Measurements from ENCODE around the gene ADCY6. TPM values are rescaled to one million over a fixed set of nuclear protein-coding genes. Genes with fewer than 3 reads are reported as not detected.

ADCY6 gene
- total RNA-seq, 2 donors from 2014 or later, result 0.42 to 0.70 TPM

- H3K27me3 Mint-ChIP-seq, result peaks cover 61% of the 10 kb centered on the region
These were observed 2.0 kb downstream of the ADCY6 start for GRCh38 chr12:48786591-48787544.

GRCh38 chr12:48783432-48783831 is 5.5 kb downstream of the ADCY6 start:
- peaks cover 5% of the 10 kb centered on the region for H3K36me3 Mint-ChIP-seq (ENCODE audit: low read depth)
- ATAC-seq, result no peak
- DNase-seq, result no peak
- H3K9me3 ChIP-seq (ENCODE audit: control insufficient read depth, low read length, poor library complexity, severe bottlenecking), result no peaks in the 10 kb centered on the region
- H3K27ac Mint-ChIP-seq, result no peak overlapping the region
- H3K4me1 Mint-ChIP-seq, result peaks cover 6% of the 10 kb centered on the region
- no peak overlapping the region for H3K4me3 Mint-ChIP-seq
- peaks cover 44% of the 10 kb centered on the region for H3K27me3 Mint-ChIP-seq

More at GRCh38 chr12:48786591-48787544, 2.0 kb downstream of the ADCY6 start:
- DNase-seq (no peak), ATAC-seq (no peak)
- Mint-ChIP-seq H3K36me3 (ENCODE audit: low read depth) (peaks cover 5% of the 10 kb centered on the region), H3K4me1 (peaks cover 9% of the 10 kb centered on the region), H3K27ac (no peak overlapping the region), H3K4me3 (peak overlapping the region; percentile 41)
- H3K9me3 ChIP-seq (ENCODE audit: control insufficient read depth, low read length, poor library complexity, severe bottlenecking), result no peaks in the 10 kb centered on the region

GRCh38 chr12:48782457-48783395 is 6.2 kb downstream of the ADCY6 start:
- H3K36me3 Mint-ChIP-seq (ENCODE audit: low read depth), result peaks cover 3% of the 10 kb centered on the region
- ATAC-seq (no peak), DNase-seq (no peak)
- no peak overlapping the region for H3K4me3 Mint-ChIP-seq
- H3K4me1 Mint-ChIP-seq, result peaks cover 4% of the 10 kb centered on the region
- no peaks in the 10 kb centered on the region for H3K9me3 ChIP-seq (ENCODE audit: control insufficient read depth, low read length, poor library complexity, severe bottlenecking)
- H3K27me3 Mint-ChIP-seq, result peaks cover 39% of the 10 kb centered on the region
- H3K27ac Mint-ChIP-seq, result no peak overlapping the region

GRCh38 chr12:48781750-48782456 is 7.0 kb downstream of the ADCY6 start:
- ATAC-seq (no peak), DNase-seq (no peak)
- Mint-ChIP-seq H3K36me3 (ENCODE audit: low read depth) (peaks cover 2% of the 10 kb centered on the region), H3K27me3 (peaks cover 37% of the 10 kb centered on the region), H3K4me3 (no peak overlapping the region), H3K27ac (no peak overlapping the region), H3K4me1 (peaks cover 2% of the 10 kb centered on the region)
- no peaks in the 10 kb centered on the region for H3K9me3 ChIP-seq (ENCODE audit: control insufficient read depth, low read length, poor library complexity, severe bottlenecking)

GRCh38 chr12:48780381-48781025 is 8.4 kb downstream of the ADCY6 start:
- H3K27me3 Mint-ChIP-seq, result peaks cover 24% of the 10 kb centered on the region
- H3K36me3 Mint-ChIP-seq (ENCODE audit: low read depth), result peaks cover 2% of the 10 kb centered on the region
- ATAC-seq (no peak), DNase-seq (no peak)
- H3K27ac Mint-ChIP-seq, result no peak overlapping the region
- H3K9me3 ChIP-seq (ENCODE audit: control insufficient read depth, low read length, poor library complexity, severe bottlenecking), result no peaks in the 10 kb centered on the region
- peaks cover 2% of the 10 kb centered on the region for H3K4me1 Mint-ChIP-seq
- no peak overlapping the region for H3K4me3 Mint-ChIP-seq

- DNase-seq (no peak), ATAC-seq (no peak)
- peaks cover 2% of the 10 kb centered on the region for H3K4me1 Mint-ChIP-seq
These were observed 9.0 kb downstream of the ADCY6 start for GRCh38 chr12:48779869-48780268.

GRCh38 chr12:48777501-48778400 is 11.1 kb downstream of the ADCY6 start:
- H3K4me3 Mint-ChIP-seq, result no peak overlapping the region
- H3K4me1 Mint-ChIP-seq, result peaks cover 5% of the 10 kb centered on the region
- peak overlapping the region; percentile 74 for H3K27ac Mint-ChIP-seq
- ATAC-seq, result no peak
- no peak for DNase-seq
- H3K36me3 Mint-ChIP-seq (ENCODE audit: low read depth), result peaks cover 2% of the 10 kb centered on the region
- H3K9me3 ChIP-seq (ENCODE audit: control insufficient read depth, low read length, poor library complexity, severe bottlenecking), result no peaks in the 10 kb centered on the region
- H3K27me3 Mint-ChIP-seq, result peaks cover 29% of the 10 kb centered on the region

More at GRCh38 chr12:48779869-48780268, 9.0 kb downstream of the ADCY6 start:
- H3K27me3 Mint-ChIP-seq, result peaks cover 21% of the 10 kb centered on the region
- peaks cover 2% of the 10 kb centered on the region for H3K36me3 Mint-ChIP-seq (ENCODE audit: low read depth)
- no peak overlapping the region for H3K4me3 Mint-ChIP-seq
- no peaks in the 10 kb centered on the region for H3K9me3 ChIP-seq (ENCODE audit: control insufficient read depth, low read length, poor library complexity, severe bottlenecking)
- no peak overlapping the region for H3K27ac Mint-ChIP-seq

GRCh38 chr12:48776956-48777355 is 11.9 kb downstream of the ADCY6 start:
- no peaks in the 10 kb centered on the region for H3K9me3 ChIP-seq (ENCODE audit: control insufficient read depth, low read length, poor library complexity, severe bottlenecking)
- H3K27ac Mint-ChIP-seq, result peak overlapping the region; percentile 74
- peaks cover 22% of the 10 kb centered on the region for H3K27me3 Mint-ChIP-seq
- peaks cover 2% of the 10 kb centered on the region for H3K36me3 Mint-ChIP-seq (ENCODE audit: low read depth)
- no peak overlapping the region for H3K4me3 Mint-ChIP-seq
- DNase-seq, result no peak
- ATAC-seq, result no peak
- H3K4me1 Mint-ChIP-seq, result peaks cover 5% of the 10 kb centered on the region

GRCh38 chr12:48775991-48776649 is 12.8 kb downstream of the ADCY6 start:
- no peak for ATAC-seq
- peaks cover 29% of the 10 kb centered on the region for H3K27me3 Mint-ChIP-seq

GRCh38 chr12:48775299-48775698 is 13.6 kb downstream of the ADCY6 start:
- H3K36me3 Mint-ChIP-seq (ENCODE audit: low read depth), result peaks cover 9% of the 10 kb centered on the region
- no peaks in the 10 kb centered on the region for H3K9me3 ChIP-seq (ENCODE audit: control insufficient read depth, low read length, poor library complexity, severe bottlenecking)
- DNase-seq, result no peak
- ATAC-seq, result no peak
- H3K4me3 Mint-ChIP-seq, result no peak overlapping the region
- H3K27me3 Mint-ChIP-seq, result peaks cover 31% of the 10 kb centered on the region
- H3K27ac Mint-ChIP-seq, result no peak overlapping the region
- H3K4me1 Mint-ChIP-seq, result peaks cover 10% of the 10 kb centered on the region

More at GRCh38 chr12:48775991-48776649, 12.8 kb downstream of the ADCY6 start:
- H3K4me3 Mint-ChIP-seq, result no peak overlapping the region
- peaks cover 10% of the 10 kb centered on the region for H3K4me1 Mint-ChIP-seq
- no peaks in the 10 kb centered on the region for H3K9me3 ChIP-seq (ENCODE audit: control insufficient read depth, low read length, poor library complexity, severe bottlenecking)
- no peak overlapping the region for H3K27ac Mint-ChIP-seq
- H3K36me3 Mint-ChIP-seq (ENCODE audit: low read depth), result peaks cover 9% of the 10 kb centered on the region
- no peak for DNase-seq

GRCh38 chr12:48774516-48774915 is 14.4 kb downstream of the ADCY6 start:
- no peaks in the 10 kb centered on the region for H3K9me3 ChIP-seq (ENCODE audit: control insufficient read depth, low read length, poor library complexity, severe bottlenecking)
- H3K27me3 Mint-ChIP-seq, result peaks cover 31% of the 10 kb centered on the region
- DNase-seq, result no peak
- peaks cover 9% of the 10 kb centered on the region for H3K36me3 Mint-ChIP-seq (ENCODE audit: low read depth)
- no peak overlapping the region for H3K4me3 Mint-ChIP-seq
- peaks cover 10% of the 10 kb centered on the region for H3K4me1 Mint-ChIP-seq
- ATAC-seq, result no peak
- H3K27ac Mint-ChIP-seq, result no peak overlapping the region

Data from T-helper 17 cell (primary cell).